Mesothelial cell of epicardium (in vitro differentiated cells): ENCODE results near the gene WRNIP1. TPM values are rescaled to one million over a fixed set of nuclear protein-coding genes. Genes with fewer than 3 reads are reported as not detected.
A peak's percentile ranks its signal among the peaks of the same experiment; 100 is the strongest.

Source experiments
- DNase-seq, 2 experiments: peaks; one replicate each; pipeline ENCODE4 v3.0.0; 2021; ENCODE audit warnings: low spot score in 2 of 2; ENCODE audit not compliant: unreplicated experiment in 2 of 2
- H3K27ac Mint-ChIP-seq: 2 replicates; pipeline ENCODE4 v1.8.0; 2021; ENCODE audit warnings: mixed read lengths
- H3K27me3 Mint-ChIP-seq: 2 replicates; pipeline ENCODE4 v1.8.0; 2021; ENCODE audit warnings: low read depth, mixed read lengths
- H3K36me3 Mint-ChIP-seq: 2 replicates; pipeline ENCODE4 v1.8.0; 2021; ENCODE audit warnings: mixed read lengths
- H3K4me1 Mint-ChIP-seq: 2 replicates; pipeline ENCODE4 v1.8.0; 2021; ENCODE audit warnings: mixed read lengths
- H3K4me3 Mint-ChIP-seq: 2 replicates; pipeline ENCODE4 v1.8.0; 2021; ENCODE audit warnings: mild to moderate bottlenecking, moderate library complexity, mixed read lengths
- H3K9me3 Mint-ChIP-seq: 2 replicates; pipeline ENCODE4 v1.8.0; 2021; ENCODE audit warnings: mixed read lengths
- total RNA-seq: library from RNA; stranded (reverse); gene quantifications from 3 replicates; pipeline ENCODE4 v1.2.1, GENCODE V29; 2021
- TF ChIP-seq, protein P1 (sequence below): fragments of 200-600 bp; sonication (generic); IDR thresholded peaks from one replicate; pipeline ENCODE4 v1.5.0; 2021; ENCODE audit warnings: antibody characterized with exemption; ENCODE audit not compliant: unreplicated experiment

The WRNIP1 gene
- 36.4 to 41.3 TPM (median 40.8 TPM) in 3 replicates for total RNA-seq

DNA sequence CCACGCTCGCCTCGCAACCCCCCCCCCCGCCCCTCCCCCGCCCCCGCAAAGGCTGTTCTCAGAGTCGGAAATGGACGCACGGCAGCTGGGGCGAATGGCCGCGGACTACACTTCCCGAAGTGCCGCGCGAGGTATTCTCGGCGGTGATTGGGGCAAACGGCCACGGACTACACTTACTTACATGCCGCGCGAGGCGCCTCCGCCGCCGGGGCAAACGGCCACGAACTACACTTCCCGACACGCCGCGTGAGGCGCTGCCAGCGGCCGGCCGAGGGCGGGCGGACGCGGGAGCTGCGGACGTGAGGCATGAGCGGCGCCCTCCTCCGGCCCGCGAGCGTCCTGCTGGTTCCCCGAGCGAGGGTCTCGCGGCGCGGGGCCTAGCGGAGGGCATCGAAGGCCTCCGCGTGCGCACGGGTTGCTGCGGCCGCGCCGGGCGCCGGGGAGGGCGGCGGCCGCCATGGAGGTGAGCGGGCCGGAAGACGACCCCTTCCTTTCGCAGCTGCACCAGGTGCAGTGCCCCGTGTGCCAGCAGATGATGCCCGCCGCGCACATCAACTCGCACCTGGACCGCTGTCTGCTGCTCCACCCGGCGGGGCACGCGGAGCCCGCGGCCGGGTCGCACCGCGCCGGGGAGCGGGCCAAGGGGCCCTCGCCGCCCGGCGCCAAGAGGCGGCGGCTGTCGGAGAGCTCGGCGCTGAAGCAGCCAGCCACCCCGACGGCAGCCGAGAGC is at the start of gene WRNIP1:
TSS of gene WRNIP1 (plus strand) at position 228 of the 730 bp plus-strand sequence. CDS start at position 458, 230 bp downstream.
- Mint-ChIP-seq H3K27ac (peak within 1 kb of the TSS; percentile 99), H3K4me3 (peak within 1 kb of the TSS; percentile 90), H3K4me1 (peaks cover 34% of the 10 kb centered on the region), H3K36me3 (no peaks in the 10 kb centered on the region), H3K9me3 (no peaks in the 10 kb centered on the region), H3K27me3 (no peaks in the 10 kb centered on the region)
- DNase-seq: peak; percentile 94 to 95
- TF ChIP-seq, protein P1, sequence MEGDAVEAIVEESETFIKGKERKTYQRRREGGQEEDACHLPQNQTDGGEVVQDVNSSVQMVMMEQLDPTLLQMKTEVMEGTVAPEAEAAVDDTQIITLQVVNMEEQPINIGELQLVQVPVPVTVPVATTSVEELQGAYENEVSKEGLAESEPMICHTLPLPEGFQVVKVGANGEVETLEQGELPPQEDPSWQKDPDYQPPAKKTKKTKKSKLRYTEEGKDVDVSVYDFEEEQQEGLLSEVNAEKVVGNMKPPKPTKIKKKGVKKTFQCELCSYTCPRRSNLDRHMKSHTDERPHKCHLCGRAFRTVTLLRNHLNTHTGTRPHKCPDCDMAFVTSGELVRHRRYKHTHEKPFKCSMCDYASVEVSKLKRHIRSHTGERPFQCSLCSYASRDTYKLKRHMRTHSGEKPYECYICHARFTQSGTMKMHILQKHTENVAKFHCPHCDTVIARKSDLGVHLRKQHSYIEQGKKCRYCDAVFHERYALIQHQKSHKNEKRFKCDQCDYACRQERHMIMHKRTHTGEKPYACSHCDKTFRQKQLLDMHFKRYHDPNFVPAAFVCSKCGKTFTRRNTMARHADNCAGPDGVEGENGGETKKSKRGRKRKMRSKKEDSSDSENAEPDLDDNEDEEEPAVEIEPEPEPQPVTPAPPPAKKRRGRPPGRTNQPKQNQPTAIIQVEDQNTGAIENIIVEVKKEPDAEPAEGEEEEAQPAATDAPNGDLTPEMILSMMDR: peak; percentile 52

DNA sequence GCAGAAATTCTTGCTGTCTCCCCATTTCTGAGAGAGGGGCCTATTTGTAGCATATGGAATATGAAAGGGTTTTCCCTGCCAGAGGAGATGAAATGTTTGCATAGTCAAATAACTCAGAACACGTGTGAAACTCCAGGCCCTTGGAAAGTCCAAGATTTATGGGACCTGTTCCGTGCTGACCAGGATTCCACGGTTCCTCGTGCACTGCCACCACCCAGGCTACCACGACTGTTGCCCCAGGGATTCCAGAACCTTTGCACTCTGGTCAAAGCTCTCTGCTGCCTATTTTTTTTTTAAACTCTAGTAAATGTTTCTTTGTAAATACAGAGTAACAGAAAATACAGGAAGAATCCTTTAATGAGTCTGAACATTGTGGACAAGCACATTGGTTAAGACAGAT is 49.5 kb upstream of the WRNIP1 start:
- Mint-ChIP-seq H3K4me1 (peaks cover 34% of the 10 kb centered on the region), H3K9me3 (peaks cover 16% of the 10 kb centered on the region), H3K27me3 (no peaks in the 10 kb centered on the region), H3K4me3 (no peak overlapping the region), H3K36me3 (peaks cover 4% of the 10 kb centered on the region), H3K27ac (peak overlapping the region; percentile 12)
- no peak for DNase-seq
- TF ChIP-seq, protein P1: no peak

DNA sequence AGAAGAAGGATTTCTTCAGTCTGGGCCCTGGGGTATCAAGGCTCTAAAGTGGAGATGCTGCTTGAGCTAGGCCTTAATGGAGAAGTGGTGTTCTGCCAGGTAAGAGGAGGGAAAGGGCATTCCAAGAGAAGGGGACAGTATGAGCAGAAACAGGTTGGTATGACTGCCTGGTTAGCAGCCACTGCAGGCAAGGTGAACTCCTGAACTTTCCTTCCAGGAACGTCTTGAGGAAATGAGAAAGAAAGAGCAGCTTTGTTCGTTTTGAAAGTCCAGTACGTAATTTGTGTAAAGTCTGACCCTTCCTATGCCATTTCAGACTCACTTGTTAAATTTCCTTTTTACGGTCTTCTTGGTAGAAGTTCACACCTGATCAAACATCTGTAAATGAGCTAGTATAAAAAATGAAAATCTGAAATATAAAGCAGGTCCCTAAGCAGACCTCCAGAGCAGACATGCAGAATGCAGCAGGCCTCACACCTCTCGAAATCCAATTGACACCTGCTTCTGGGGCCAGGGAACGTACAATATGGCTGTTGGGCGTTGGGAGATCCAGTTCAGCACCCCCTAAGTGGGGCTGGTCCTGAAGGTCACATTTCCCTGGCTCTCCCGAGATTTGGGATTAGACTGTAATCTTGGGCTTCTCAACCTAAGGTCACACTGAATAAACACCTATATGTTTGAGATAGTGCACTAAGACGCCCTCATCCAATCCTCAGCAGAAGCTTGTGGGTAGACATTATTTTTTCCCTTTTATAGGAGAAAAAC is 48.1 kb upstream of the WRNIP1 start:
- Mint-ChIP-seq H3K36me3 (peaks cover 10% of the 10 kb centered on the region), H3K27me3 (no peaks in the 10 kb centered on the region), H3K4me1 (peaks cover 34% of the 10 kb centered on the region), H3K4me3 (no peak overlapping the region), H3K9me3 (peaks cover 14% of the 10 kb centered on the region), H3K27ac (peak overlapping the region; percentile 5)
- DNase-seq: no peak
- TF ChIP-seq, protein P1: no peak

DNA sequence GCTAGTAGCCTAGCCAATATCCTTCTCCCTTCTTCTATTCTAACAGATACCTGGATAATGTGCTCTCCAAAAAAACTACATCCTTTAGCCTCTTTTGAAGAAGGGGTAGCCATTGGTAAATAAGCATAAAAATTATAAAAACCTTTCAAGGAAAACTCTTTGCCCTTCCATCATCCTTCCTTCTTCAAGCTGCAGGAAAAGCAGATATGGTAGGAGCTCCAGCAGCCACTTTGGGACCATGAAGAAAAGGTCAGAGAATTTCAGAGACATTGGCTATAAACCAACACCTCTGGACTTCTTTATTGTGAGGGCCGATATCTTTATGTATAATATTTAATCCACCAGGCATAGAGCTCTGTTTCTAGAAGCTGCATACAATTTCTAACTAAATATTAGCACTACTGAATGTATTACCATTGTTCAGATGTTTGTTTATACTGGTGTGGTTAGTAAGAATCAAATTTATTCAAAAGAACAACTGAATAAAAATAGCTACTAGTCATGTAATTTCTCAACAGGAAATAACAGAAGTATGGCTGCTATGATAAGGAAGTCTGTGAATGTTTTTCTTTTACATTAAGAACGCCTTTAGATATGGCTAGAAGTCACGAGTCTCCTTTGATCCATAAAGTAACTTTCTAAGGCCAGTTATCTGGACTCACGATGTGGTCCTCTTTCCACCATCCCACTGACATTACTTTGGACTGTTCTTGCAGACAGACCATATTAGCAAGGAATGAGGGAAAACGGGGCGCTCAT is 46.7 kb upstream of the WRNIP1 start:
- DNase-seq: no peak
- no peak overlapping the region for H3K4me3 Mint-ChIP-seq
- peaks cover 34% of the 10 kb centered on the region for H3K4me1 Mint-ChIP-seq
- H3K9me3 Mint-ChIP-seq: peaks cover 18% of the 10 kb centered on the region
- peaks cover 11% of the 10 kb centered on the region for H3K36me3 Mint-ChIP-seq
- no peaks in the 10 kb centered on the region for H3K27me3 Mint-ChIP-seq
- peak overlapping the region; percentile 11 for H3K27ac Mint-ChIP-seq
- TF ChIP-seq, protein P1: no peak

DNA sequence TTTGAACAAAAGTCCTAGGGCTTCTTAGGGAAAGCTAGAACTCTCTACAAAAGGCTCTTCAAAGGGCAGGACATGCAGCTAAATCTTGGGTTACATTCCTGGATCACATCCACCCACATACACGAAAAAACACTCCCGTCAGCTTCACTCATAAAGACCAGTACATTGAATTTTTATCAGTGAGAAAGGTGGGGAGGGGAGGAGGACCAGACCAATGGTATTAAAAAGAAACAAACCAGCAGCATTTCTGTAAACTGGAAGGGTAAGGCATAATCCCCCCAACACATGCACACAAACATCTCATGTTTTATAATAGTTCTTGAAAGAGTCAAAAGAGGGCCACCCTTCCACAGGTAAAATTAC is 46.1 kb upstream of the WRNIP1 start:
- Mint-ChIP-seq H3K36me3 (peaks cover 11% of the 10 kb centered on the region), H3K4me1 (peaks cover 34% of the 10 kb centered on the region)

More for the DNA sequence above, 46.1 kb upstream of the WRNIP1 start:
- no peak overlapping the region for H3K4me3 Mint-ChIP-seq
- peaks cover 18% of the 10 kb centered on the region for H3K9me3 Mint-ChIP-seq
- DNase-seq: no peak
- H3K27me3 Mint-ChIP-seq: no peaks in the 10 kb centered on the region
- H3K27ac Mint-ChIP-seq: peak overlapping the region; percentile 11
- TF ChIP-seq, protein P1: no peak
